Heart right ventricle (tissue), 16 donors: ENCODE measurements around the gene SPEM3. TPM values are rescaled to one million over a fixed set of nuclear protein-coding genes. Genes with fewer than 3 reads are reported as not detected.

Source experiments
- ATAC-seq, 8 donors: fragments of 200-7000 bp; cut with Tn5 transposase; one replicate each; pipeline ENCODE4 v1.9.1; 2020; ENCODE audit warnings: mild to moderate bottlenecking in 8 of 8, moderate library complexity in 8 of 8, moderate number of reproducible peaks in 1 of 8
- DNase-seq, 2 donors: peaks; one replicate each; pipeline ENCODE4 v3.0.0-alpha.2; 2020
- H3K27ac ChIP-seq, 10 donors: fragments of 200-600 bp; sonication (generic) in 2 of 10; one replicate each; pipeline versions ENCODE4 v1.5.0 to v1.8.0; 2020 to 2022; ENCODE audit warnings: mild to moderate bottlenecking in 3 of 10
- H3K27me3 ChIP-seq, 7 donors: fragments of 200-600 bp; one replicate each; pipeline ENCODE4 v1.8.0; 2021 to 2022; ENCODE audit warnings: mild to moderate bottlenecking in 2 of 7
- H3K36me3 ChIP-seq, 9 donors: fragments of 200-600 bp; sonication (generic) in 1 of 9; one replicate each; pipeline versions ENCODE4 v1.5.0 to v1.8.0; 2020 to 2022; ENCODE audit warnings: mild to moderate bottlenecking in 2 of 9
- H3K4me1 ChIP-seq, 9 donors: fragments of 200-600 bp; sonication (generic) in 1 of 9; one replicate each; pipeline versions ENCODE4 v1.5.0 to v1.8.0; 2020 to 2022; ENCODE audit warnings: mild to moderate bottlenecking in 4 of 9
- H3K4me3 ChIP-seq, 10 donors: fragments of 200-600 bp; sonication (generic) in 2 of 10; one replicate each; pipeline versions ENCODE4 v1.5.0 to v1.8.0; 2020 to 2022; ENCODE audit warnings: mild to moderate bottlenecking in 7 of 10, moderate library complexity in 2 of 10
- H3K9me3 ChIP-seq, 11 donors: fragments of 200-600 bp in 10 of 11; sonication (generic) in 2 of 11; one replicate each; pipeline versions ENCODE4 v1.5.0 to v1.8.0; 2013 to 2022; ENCODE audit warnings: mild to moderate bottlenecking in 2 of 11, control low read depth in 1 of 11, moderate library complexity in 1 of 11
- WGBS, 2 donors: extraction: QIAGEN DNeasy Blood & Tissue Kit; methylation state at CpG; one replicate each; pipeline ENCODE4 v1.1.7; 2013; ENCODE audit warnings: inconsistent platforms in 1 of 2; 5-methylcytosine and 5-hydroxymethylcytosine counted together
- intact Hi-C, 10 donors: fragments of 100-400 bp; cut with DNase I; formaldehyde crosslinking; loops; one replicate each; pipeline versions ENCODE4 v1.11.1 to v1.14.2; 2022
- polyA plus RNA-seq, 2 donors: library from polyadenylated mRNA; stranded (reverse); fragments of 200-250 nt; gene quantifications; one replicate each; pipeline ENCODE4 v1.2.3, GENCODE V29; 2013
- total RNA-seq, 10 donors: library from RNA; stranded (reverse); fragmentation: NEBNext Ultra II Directional in 3 of 10; extraction: Animal tissue kit (Norgen Biotek cat#: 25700) in 3 of 10; gene quantifications; one replicate each; pipeline versions ENCODE4 v1.2.1 to v1.2.4, GENCODE V29; 2021 to 2023
- TF ChIP-seq, protein P1 (sequence below), 9 donors: fragments of 200-600 bp; sonication (generic) in 2 of 9; IDR thresholded peaks; one replicate each; pipeline versions ENCODE4 v1.5.0 to v1.8.0; 2021 to 2022; ENCODE audit warnings: antibody characterized with exemption in 9 of 9, mild to moderate bottlenecking in 5 of 9, moderate library complexity in 1 of 9
- donor health status: Arrhythmogenic right ventricular cardiomyopathy.
- donor health status: ischemic (EF 13 %, LVEDD 7.1; RV severe dilation, severe dysfunction).
- donor health status: healthy with polysubstance abuse.
- donor health status: DM: no; HTN: yes; CAD: no.
- donor health status: DM: no; HTN: no; CAD: no.
- donor health status: ischemic (EF 25% LVEDD 6.9; RV normal size, moderate dysfunction).
- donor health status: ischemic (EF 25% LVEDD 5.7; RV mildly dilated, moderate dysfunction).
- donor health status: healthy.
- donor health status: DM: yes; HTN: yes; CAD: no.
- donor health status: Ischemic cardiomyopathy.
- donor health status: ischemic (EF 35%, LVEDD 5.7; RV mildly dilated, moderate dysfunction).
- donor health status: nonischemic (EF 11% LVEDD 7.7; RV severe dilation, severe dysfunction).
- donor health status: DM: yes; HTN: yes; CAD: no.
- donor health status: PGD.
- donor health status: ischemic (EF 29% LVEDD 5.4; RV normal size, mild dysfunction).
- donor health status: nonischemic (EF 23%, LVEDD 6.1; RV moderate dilation, normal function).

The SPEM3 gene
- total and polyA plus RNA-seq, 12 donors: not detected

DNA sequence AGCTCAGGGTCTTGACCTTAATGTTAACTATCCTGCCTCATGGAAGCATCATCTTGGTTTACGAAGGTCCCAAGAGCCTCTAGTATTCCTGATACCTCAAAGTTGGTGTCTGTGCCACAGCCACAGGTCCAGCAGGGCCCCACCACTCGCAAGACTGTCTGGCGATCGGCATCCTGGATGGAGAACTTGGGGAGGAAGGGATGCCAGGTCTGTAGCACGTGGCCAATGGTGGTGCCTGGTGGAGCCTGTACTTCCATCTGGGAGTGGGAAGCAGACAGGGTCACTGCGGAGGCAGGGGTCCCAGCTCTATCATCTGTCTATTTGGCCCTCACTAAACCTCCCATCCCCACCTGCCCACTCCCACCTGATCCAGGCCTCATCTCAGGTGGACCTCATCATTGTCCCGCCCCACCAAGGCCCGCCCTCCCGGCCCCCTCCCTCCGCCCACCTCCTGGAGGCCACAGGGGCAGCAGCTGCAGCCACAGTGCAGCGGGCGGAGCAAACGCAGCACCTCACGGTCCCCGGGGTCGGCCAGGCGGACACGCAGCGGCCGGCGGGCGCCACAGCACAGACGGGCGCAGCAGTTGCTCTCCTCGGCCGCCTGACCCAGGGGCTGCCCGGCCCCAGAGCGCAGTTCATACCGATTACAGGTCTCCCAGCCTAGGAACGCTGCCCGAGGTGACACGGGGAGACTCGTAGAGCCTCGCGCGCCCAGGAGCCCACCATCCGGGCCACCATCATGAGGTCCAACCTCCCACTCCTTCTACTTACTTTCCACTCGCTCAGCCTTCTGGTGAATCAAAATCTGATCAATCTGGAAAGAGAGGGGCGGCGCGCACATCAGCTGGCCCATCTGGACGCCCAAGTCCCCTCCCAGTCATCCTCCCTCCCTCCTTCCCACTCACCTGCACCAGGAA lies 35.7 kb upstream of the SPEM3 start:
- H3K27me3 ChIP-seq: no peaks in the 10 kb centered on the region
- peaks cover 0 to 49% (median 10%) of the 10 kb centered on the region in 9 donors for H3K36me3 ChIP-seq
- TF ChIP-seq, protein P1, sequence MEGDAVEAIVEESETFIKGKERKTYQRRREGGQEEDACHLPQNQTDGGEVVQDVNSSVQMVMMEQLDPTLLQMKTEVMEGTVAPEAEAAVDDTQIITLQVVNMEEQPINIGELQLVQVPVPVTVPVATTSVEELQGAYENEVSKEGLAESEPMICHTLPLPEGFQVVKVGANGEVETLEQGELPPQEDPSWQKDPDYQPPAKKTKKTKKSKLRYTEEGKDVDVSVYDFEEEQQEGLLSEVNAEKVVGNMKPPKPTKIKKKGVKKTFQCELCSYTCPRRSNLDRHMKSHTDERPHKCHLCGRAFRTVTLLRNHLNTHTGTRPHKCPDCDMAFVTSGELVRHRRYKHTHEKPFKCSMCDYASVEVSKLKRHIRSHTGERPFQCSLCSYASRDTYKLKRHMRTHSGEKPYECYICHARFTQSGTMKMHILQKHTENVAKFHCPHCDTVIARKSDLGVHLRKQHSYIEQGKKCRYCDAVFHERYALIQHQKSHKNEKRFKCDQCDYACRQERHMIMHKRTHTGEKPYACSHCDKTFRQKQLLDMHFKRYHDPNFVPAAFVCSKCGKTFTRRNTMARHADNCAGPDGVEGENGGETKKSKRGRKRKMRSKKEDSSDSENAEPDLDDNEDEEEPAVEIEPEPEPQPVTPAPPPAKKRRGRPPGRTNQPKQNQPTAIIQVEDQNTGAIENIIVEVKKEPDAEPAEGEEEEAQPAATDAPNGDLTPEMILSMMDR (IDR thresholded peaks at IDR 0.05): no peak
- no peaks in the 10 kb centered on the region for H3K9me3 ChIP-seq
- H3K27ac ChIP-seq: peak overlapping the region in 8 of 10 donors; percentile 89 to 98 (median 95)
- no peak for DNase-seq
- intact Hi-C loops: loop anchor here in 4 of 10 donors (5.0 kb wide), 2 partner anchors 36 to 41 kb away; partner anchors contain the start of genes KCTD11 (in 2 of the 4) and TMEM95 (in 2 of the 4)
- peak overlapping the region in 9 of 10 donors; percentile 77 to 98 (median 91) for H3K4me3 ChIP-seq
- no peak for ATAC-seq
- 76 to 84% methylated on average over 37 to 42 of the region's 42 CpGs for WGBS, 2 donors
- H3K4me1 ChIP-seq: peaks cover 0 to 34% (median 22%) of the 10 kb centered on the region in 9 donors

DNA sequence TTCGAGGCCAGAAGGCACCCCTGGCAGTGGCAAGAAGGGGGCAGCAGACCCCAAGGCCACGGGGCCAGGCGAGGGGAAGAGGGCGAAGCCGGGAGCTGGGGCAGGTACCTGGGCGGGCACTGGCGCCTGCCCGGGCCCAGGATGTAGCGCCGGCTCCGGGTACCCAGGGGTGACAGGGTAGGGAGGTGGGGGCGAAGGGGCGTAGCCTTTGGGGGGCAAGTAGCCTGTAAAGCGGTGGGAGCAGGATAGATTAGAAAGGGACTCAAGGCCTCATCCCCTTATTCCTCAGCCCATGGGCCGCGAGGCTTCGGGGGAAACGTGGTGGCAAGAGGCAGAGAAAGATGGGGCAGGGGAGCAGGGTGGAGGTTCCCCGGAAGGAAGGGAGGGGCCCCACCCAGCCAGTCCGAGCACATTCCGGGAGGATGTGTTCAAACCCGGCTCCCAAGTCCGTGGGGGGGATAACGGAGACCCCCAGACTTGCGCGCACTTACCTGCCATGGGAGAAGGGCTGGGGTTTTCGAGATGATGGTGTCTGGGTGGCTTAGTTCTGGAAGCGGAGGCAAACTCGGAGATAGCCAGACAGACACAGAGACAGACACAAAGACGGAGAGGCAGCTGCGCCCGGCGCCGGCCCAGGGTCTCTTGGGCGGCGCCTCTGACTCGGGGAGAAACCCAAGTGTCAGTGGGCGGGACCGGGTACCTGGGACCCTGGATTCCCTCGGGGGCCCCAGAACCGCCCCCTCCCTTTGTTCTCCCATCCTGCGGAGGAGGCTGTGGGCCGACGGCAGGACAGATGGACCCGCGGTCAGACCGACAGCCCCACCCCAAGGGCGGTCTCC lies 34.8 kb upstream of the SPEM3 start:
- intact Hi-C loops: loop anchor here in 6 of 10 donors (1.0 to 5.0 kb wide), 5 partner anchors 10 to 43 kb away; partner anchors contain the start of genes KCTD11 (in 2 of the 6), TMEM95 (in 2 of the 6) and TMEM256 (in 1 of the 6)
- no peak for DNase-seq

DNA sequence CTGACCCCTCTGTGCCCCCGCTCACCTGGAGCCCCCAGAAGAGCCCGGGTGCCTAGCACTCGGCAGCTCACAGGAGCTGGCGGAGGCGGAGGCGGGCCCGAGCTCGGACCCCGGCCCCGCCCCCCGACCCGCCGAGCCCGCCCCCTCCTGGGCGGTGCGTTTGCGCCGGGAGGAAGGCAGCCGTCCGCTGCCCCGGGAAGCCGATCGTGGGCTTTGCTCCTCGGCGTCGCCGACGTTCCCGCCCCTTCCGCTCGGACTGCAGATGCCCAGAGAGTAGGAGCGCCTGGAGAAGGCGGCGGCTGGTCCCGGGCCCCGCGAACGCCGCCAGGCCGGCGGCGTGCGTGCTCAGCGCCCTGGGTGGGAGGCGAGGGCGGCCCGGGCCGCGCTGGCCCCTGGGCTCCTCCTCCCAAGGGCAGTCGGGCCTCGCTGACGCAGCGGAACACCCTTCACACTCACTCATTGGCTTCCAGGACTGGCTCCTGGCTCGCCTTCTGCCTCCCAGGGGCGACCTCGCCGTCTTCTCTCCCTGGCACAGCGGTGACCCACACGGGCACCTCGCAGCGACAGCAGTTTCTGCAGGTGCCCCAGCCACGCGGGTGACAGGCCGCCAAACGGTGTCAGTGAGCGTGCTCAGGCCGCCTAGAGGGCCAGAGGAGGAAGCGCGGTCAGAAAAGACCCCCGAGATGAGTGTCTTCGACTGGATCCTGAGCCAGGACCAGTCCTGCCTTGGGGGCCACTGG lies 34.0 kb upstream of the SPEM3 start, which contains the start of gene PLSCR3:
Gene PLSCR3, minus strand, starts transcription at position 74 of the 740 bp plus-strand sequence. CDS start 415 bp downstream, outside the sequence.
- ATAC-seq: peak; percentile 92 to 96 (median 95)
- TF ChIP-seq, protein P1 (IDR thresholded peaks at IDR 0.05): peak in 7 of 9 donors; percentile 18 to 39 (median 29)
- Histone ChIP-seq H3K9me3 (no peaks in the 10 kb centered on the region), H3K27ac (peak within 1 kb of the TSS; percentile 88 to 98 (median 95)), H3K4me3 (peak within 1 kb of the TSS; percentile 59 to 98 (median 90)), H3K4me1 (peaks cover 0 to 34% (median 22%) of the 10 kb centered on the region in 9 donors), H3K36me3 (peaks cover 0 to 32% (median 4%) of the 10 kb centered on the region in 9 donors), H3K27me3 (no peaks in the 10 kb centered on the region)
- intact Hi-C loops: loop anchor here in 6 of 10 donors (1.0 to 5.0 kb wide), 5 partner anchors 10 to 44 kb away; partner anchors contain the start of genes KCTD11 (in 2 of the 6), TMEM95 (in 2 of the 6) and TMEM256 (in 1 of the 6)
- WGBS, 2 donors: 1% methylated on average over 65 to 71 of the region's 71 CpGs
- peak; percentile 89 to 91 for DNase-seq

More for the DNA sequence above, 34.8 kb upstream of the SPEM3 start:
- Histone ChIP-seq H3K4me3 (peak overlapping the region; percentile 59 to 98 (median 90)), H3K9me3 (no peaks in the 10 kb centered on the region), H3K27ac (peak overlapping the region; percentile 88 to 98 (median 95)), H3K4me1 (peaks cover 0 to 34% (median 22%) of the 10 kb centered on the region in 9 donors), H3K36me3 (peaks cover 0 to 40% (median 10%) of the 10 kb centered on the region in 9 donors), H3K27me3 (no peaks in the 10 kb centered on the region)
- WGBS, 2 donors: 8% methylated on average over 43 to 48 of the region's 48 CpGs
- ATAC-seq: peak; percentile 6 to 50 (median 30)
- TF ChIP-seq, protein P1 (IDR thresholded peaks at IDR 0.05): peak in 1 of 9 donors; percentile 14
